PC-3 (cell line): Measurements from ENCODE around the gene SERBP1. TPM values are rescaled to one million over a fixed set of nuclear protein-coding genes. Genes with fewer than 3 reads are reported as not detected.

ENCODE experiments used
- ATAC-seq: fragments of 200-7000 bp; cut with Tn5 transposase; 2 replicates; pipeline ENCODE4 v1.9.1; 2020; ENCODE audit warnings: mild to moderate bottlenecking, moderate library complexity
- BruUV-seq: library from RNA; stranded (reverse); fragments of 400-500 nt; replicated peaks from 2 replicates; lab custom pipeline; 2021; lab: Mats Ljungman, UMichigan
- CTCF ChIA-PET: fragments of 300-600 bp; sonication (Branson Sonifier 250); formaldehyde crosslinking; loops from one replicate; lab custom pipeline; 2022; ENCODE audit warnings: antibody characterized with exemption; lab: Charles Lee
- POLR2A ChIA-PET: fragments of 300-600 bp; sonication (Branson Sonifier 250); formaldehyde crosslinking; loops from one replicate; lab custom pipeline; 2022; ENCODE audit warnings: antibody characterized with exemption; ENCODE audit not compliant: unreplicated experiment; lab: Charles Lee
- DNase-seq: peaks from one replicate; pipeline ENCODE4 v3.0.0-alpha.2; 2015
- H2AFZ ChIP-seq: fragments of 300-600 bp; sonication (generic); 2 replicates; pipeline ENCODE4 v1.6.0; 2016; ENCODE audit warnings: antibody characterized with exemption, low read length
- H3F3A ChIP-seq: fragments of 300-600 bp; sonication (generic); one replicate; pipeline ENCODE4 v1.6.0; 2017; ENCODE audit warnings: antibody characterized with exemption, low read length, control low read depth, mild to moderate bottlenecking; ENCODE audit not compliant: unreplicated experiment
- H3K27ac ChIP-seq: fragments of 300-600 bp; sonication (generic); 2 replicates; pipeline ENCODE4 v1.5.1; 2016; ENCODE audit warnings: mild to moderate bottlenecking, low read length
- H3K27me3 ChIP-seq: fragments of 300-600 bp; sonication (generic); 2 replicates; pipeline ENCODE4 v1.6.1; 2016; ENCODE audit warnings: low read length, mixed read lengths
- H3K36me3 ChIP-seq: fragments of 300-600 bp; sonication (generic); 2 replicates; pipeline ENCODE4 v1.6.1; 2016; ENCODE audit warnings: low read depth, mixed run types, low read length, mixed read lengths
- H3K4me1 ChIP-seq: fragments of 300-600 bp; sonication (generic); 2 replicates; pipeline ENCODE4 v1.5.1; 2016; ENCODE audit warnings: low read length; ENCODE audit not compliant: insufficient read depth
- H3K4me2 ChIP-seq: fragments of 300-600 bp; sonication (generic); 2 replicates; pipeline ENCODE4 v1.6.0; 2016; ENCODE audit warnings: low read length
- H3K4me3 ChIP-seq: fragments of 300-600 bp; sonication (generic); 2 replicates; pipeline ENCODE4 v1.5.1; 2016; ENCODE audit warnings: mild to moderate bottlenecking, low read length, mixed read lengths
- H3K79me2 ChIP-seq: fragments of 300-600 bp; sonication (generic); 2 replicates; pipeline ENCODE4 v1.6.1; 2017; ENCODE audit warnings: low read length, mixed read lengths
- H3K9ac ChIP-seq: fragments of 300-600 bp; sonication (generic); 2 replicates; pipeline ENCODE4 v1.6.0; 2016; ENCODE audit warnings: mild to moderate bottlenecking, low read length
- H3K9me2 ChIP-seq: fragments of 300-600 bp; sonication (generic); replicated peaks from 2 replicates; pipeline ENCODE4 v1.6.1; 2016; ENCODE audit warnings: mixed run types, low read length, mixed read lengths
- H3K9me3 ChIP-seq: fragments of 300-600 bp; sonication (generic); 2 replicates; pipeline ENCODE4 v1.6.1; 2016; ENCODE audit warnings: low read length, mixed read lengths
- H4K20me1 ChIP-seq: fragments of 300-600 bp; sonication (generic); 2 replicates; pipeline ENCODE4 v1.6.1; 2016; ENCODE audit warnings: low read length, mixed read lengths
- EZH2 ChIP-seq: fragments of 300-600 bp; sonication (generic); IDR thresholded peaks from one replicate; pipeline ENCODE4 v1.6.1; 2017; ENCODE audit warnings: antibody characterized with exemption, mild to moderate bottlenecking, low read length; ENCODE audit not compliant: unreplicated experiment
- EZH2phosphoT487 ChIP-seq: fragments of 300-600 bp; sonication (generic); IDR thresholded peaks from 2 replicates; pipeline ENCODE4 v1.6.1; 2018; ENCODE audit warnings: mild to moderate bottlenecking, antibody characterized with exemption, low read length, borderline replicate concordance
- intact Hi-C: fragments of 100-400 bp; cut with micrococcal nuclease; formaldehyde crosslinking; loops from 2 replicates; pipeline ENCODE4 v1.9.0; 2023
- total RNA-seq: library from RNA; depleted of rRNA; stranded (reverse); fragments of >200 nt; gene quantifications from 2 replicates; pipeline ENCODE4 v1.2.3, GENCODE V29; 2014
- TF ChIP-seq, protein P1 (sequence below): fragments of 300-600 bp; sonication (generic); conservative IDR thresholded peaks from 2 replicates; pipeline ENCODE4 v1.5.1; 2017; ENCODE audit warnings: antibody characterized with exemption, low read depth, mild to moderate bottlenecking, low read length

The SERBP1 gene
- total RNA-seq, 1 experiment from 2014 or later, result 256 TPM

DNA sequence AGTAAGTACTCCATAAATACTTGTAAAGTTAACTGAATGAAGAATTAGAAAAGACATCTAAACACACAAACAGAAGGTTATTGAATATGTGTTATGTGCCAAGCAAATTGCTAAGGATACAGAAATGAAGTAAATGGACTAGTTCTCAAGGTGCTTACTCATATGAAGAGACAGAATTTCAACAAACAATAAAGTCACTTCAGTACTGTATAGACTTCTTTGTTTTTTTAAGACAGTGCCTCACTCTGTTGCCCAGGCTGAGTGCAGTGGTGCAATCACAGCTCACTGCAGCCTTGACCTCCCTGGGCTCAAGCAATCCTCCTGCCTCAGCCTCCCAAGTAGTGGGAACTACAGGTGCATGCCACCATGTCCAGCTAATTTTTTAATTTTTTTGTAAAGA, 57.3 kb downstream of the SERBP1 start:
- no TSS peak for BruUV-seq
- Histone ChIP-seq H3K4me1 (peaks cover 9% of the 10 kb centered on the region), H3K4me2 (no peak overlapping the region), H3K9me2 (no peaks in the 10 kb centered on the region), H3F3A (no peaks in the 10 kb centered on the region), H2AFZ (no peak overlapping the region), H3K9ac (no peak overlapping the region), H3K36me3 (no peaks in the 10 kb centered on the region), H3K27me3 (no peaks in the 10 kb centered on the region), H3K4me3 (no peak overlapping the region), H3K79me2 (no peaks in the 10 kb centered on the region), H4K20me1 (no peaks in the 10 kb centered on the region), H3K9me3 (no peaks in the 10 kb centered on the region), H3K27ac (no peak overlapping the region)
- ChIA-PET POLR2A (no interaction called here), CTCF (no interaction called here)
- DNase-seq, result no peak
- no peak for TF ChIP-seq EZH2phosphoT487
- TF ChIP-seq EZH2, result no peak
- TF ChIP-seq, protein P1, sequence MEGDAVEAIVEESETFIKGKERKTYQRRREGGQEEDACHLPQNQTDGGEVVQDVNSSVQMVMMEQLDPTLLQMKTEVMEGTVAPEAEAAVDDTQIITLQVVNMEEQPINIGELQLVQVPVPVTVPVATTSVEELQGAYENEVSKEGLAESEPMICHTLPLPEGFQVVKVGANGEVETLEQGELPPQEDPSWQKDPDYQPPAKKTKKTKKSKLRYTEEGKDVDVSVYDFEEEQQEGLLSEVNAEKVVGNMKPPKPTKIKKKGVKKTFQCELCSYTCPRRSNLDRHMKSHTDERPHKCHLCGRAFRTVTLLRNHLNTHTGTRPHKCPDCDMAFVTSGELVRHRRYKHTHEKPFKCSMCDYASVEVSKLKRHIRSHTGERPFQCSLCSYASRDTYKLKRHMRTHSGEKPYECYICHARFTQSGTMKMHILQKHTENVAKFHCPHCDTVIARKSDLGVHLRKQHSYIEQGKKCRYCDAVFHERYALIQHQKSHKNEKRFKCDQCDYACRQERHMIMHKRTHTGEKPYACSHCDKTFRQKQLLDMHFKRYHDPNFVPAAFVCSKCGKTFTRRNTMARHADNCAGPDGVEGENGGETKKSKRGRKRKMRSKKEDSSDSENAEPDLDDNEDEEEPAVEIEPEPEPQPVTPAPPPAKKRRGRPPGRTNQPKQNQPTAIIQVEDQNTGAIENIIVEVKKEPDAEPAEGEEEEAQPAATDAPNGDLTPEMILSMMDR, result no peak
- intact Hi-C loops, result no loop called here
- ATAC-seq, result no peak

DNA sequence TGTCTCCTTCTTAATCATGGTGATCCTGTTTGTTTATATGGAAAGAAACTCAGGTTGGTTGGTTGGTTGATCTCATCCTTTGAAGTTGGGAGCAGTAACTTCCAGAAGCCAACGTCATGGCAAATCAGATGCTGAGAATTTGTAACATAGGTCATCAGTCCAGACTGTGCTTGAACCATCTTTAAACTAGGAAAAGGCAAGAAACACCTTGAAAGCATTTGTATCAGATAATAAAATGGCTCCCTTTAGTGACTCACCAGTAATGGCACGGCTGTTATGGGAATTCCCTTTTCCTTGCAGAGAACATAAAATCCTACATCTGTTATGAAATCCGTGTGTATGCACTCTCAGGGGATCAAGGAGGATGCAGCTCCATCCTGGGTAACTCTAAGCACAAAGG, 58.1 kb downstream of the SERBP1 start:
- ChIA-PET POLR2A (no interaction called here), CTCF (no interaction called here)
- no peak overlapping the region for H3K27ac ChIP-seq
- peaks cover 9% of the 10 kb centered on the region for H3K4me1 ChIP-seq
- H2AFZ ChIP-seq, result no peak overlapping the region
- H4K20me1 ChIP-seq, result no peaks in the 10 kb centered on the region
- no peak overlapping the region for H3K9ac ChIP-seq
- ATAC-seq (no peak), DNase-seq (no peak)
- no peaks in the 10 kb centered on the region for H3K27me3 ChIP-seq
- no peaks in the 10 kb centered on the region for H3K79me2 ChIP-seq
- H3K4me2 ChIP-seq, result no peak overlapping the region
- no peaks in the 10 kb centered on the region for H3K9me3 ChIP-seq
- no peaks in the 10 kb centered on the region for H3F3A ChIP-seq
- no peak for TF ChIP-seq EZH2phosphoT487
- TF ChIP-seq, protein P1, result no peak
- TF ChIP-seq EZH2, result no peak
- no TSS peak for BruUV-seq
- intact Hi-C loops, result no loop called here
- no peaks in the 10 kb centered on the region for H3K36me3 ChIP-seq
- no peak overlapping the region for H3K4me3 ChIP-seq
- H3K9me2 ChIP-seq, result no peaks in the 10 kb centered on the region

DNA sequence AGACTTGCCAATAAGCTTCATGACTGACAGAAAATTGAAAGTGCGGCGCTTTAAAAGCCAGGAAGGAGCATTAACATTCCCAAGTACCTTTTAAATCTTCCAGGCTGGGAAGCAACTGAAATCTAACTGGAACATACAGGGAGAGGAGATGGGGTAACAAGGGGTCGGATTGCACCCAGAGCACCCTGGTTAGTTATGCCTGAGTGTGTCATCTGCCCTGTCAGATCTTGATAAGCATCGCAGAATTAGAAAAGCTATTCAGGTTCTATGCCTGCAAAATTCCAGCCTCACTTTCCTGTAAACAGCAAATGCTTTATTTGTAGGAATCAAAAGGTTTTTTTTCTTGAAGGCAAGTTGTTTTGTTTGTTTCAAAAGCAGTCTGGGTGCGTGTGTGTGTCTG, 58.5 kb downstream of the SERBP1 start:
- BruUV-seq, result no TSS peak
- H3F3A ChIP-seq, result no peaks in the 10 kb centered on the region
- no peak overlapping the region for H2AFZ ChIP-seq
- intact Hi-C loops, result no loop called here
- no peak overlapping the region for H3K4me3 ChIP-seq
- H3K79me2 ChIP-seq, result no peaks in the 10 kb centered on the region
- H3K9me2 ChIP-seq, result no peaks in the 10 kb centered on the region
- no peaks in the 10 kb centered on the region for H3K27me3 ChIP-seq
- H3K27ac ChIP-seq, result no peak overlapping the region
- no peak overlapping the region for H3K9ac ChIP-seq
- H4K20me1 ChIP-seq, result no peaks in the 10 kb centered on the region
- H3K4me1 ChIP-seq, result peaks cover 6% of the 10 kb centered on the region
- ATAC-seq (no peak), DNase-seq (no peak)
- POLR2A ChIA-PET, result no interaction called here
- TF ChIP-seq, protein P1, result no peak
- TF ChIP-seq EZH2 (no peak), EZH2phosphoT487 (no peak)
- no peaks in the 10 kb centered on the region for H3K9me3 ChIP-seq
- H3K36me3 ChIP-seq, result no peaks in the 10 kb centered on the region
- CTCF ChIA-PET, result no interaction called here
- no peak overlapping the region for H3K4me2 ChIP-seq
